AG10803 (cell line): ENCODE data around the gene RRAS.

Experiments
- DNase-seq: peaks from one replicate; pipeline ENCODE4 v3.0.0; 2010; ENCODE audit warnings: low read depth
- H3K4me3 ChIP-seq: 2 replicates; pipeline ENCODE4 v1.5.1; 2011; ENCODE audit warnings: mild to moderate bottlenecking, low read length, control low read depth
- TF ChIP-seq, protein P1 (sequence below): conservative IDR thresholded peaks from 2 replicates; pipeline ENCODE4 v1.5.1; 2011; ENCODE audit warnings: mild to moderate bottlenecking, low read length, control low read depth, inconsistent platforms

The RRAS gene

DNA sequence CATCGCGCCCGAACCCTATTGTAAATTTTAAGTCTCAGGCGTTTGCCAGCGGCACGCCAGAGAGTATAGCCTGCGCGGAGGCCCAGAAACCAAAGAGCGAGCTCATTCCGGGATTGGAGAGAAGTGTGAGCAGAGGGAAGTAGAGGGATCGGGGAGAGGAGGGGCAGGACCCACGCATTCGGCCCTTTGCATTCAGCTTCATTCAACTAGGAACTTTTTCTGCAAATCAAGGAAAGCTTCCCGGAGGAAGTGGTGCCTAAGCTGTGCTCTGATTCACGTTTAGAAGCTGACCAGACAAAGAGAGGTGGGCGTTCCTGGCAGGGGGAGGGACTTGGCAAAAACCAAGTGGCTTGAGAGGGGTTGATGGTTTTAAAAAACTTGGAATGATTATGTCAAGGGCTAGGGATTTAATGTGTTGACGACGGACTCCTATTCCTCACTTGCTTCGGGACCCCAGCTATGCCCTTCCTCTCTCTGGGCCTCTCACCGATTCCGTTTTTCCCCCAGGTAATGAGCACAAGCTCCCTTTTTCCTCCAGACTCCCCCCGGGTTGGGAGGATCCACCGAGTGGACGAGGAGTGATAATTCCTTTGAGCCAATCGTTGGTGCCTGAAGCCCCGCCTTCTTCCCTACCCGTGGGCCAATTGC, 36.3 kb upstream of the RRAS start:
- TF ChIP-seq, protein P1, sequence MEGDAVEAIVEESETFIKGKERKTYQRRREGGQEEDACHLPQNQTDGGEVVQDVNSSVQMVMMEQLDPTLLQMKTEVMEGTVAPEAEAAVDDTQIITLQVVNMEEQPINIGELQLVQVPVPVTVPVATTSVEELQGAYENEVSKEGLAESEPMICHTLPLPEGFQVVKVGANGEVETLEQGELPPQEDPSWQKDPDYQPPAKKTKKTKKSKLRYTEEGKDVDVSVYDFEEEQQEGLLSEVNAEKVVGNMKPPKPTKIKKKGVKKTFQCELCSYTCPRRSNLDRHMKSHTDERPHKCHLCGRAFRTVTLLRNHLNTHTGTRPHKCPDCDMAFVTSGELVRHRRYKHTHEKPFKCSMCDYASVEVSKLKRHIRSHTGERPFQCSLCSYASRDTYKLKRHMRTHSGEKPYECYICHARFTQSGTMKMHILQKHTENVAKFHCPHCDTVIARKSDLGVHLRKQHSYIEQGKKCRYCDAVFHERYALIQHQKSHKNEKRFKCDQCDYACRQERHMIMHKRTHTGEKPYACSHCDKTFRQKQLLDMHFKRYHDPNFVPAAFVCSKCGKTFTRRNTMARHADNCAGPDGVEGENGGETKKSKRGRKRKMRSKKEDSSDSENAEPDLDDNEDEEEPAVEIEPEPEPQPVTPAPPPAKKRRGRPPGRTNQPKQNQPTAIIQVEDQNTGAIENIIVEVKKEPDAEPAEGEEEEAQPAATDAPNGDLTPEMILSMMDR = no peak
- DNase-seq = peak; percentile 95
- H3K4me3 ChIP-seq = peak overlapping the region; percentile 63

DNA sequence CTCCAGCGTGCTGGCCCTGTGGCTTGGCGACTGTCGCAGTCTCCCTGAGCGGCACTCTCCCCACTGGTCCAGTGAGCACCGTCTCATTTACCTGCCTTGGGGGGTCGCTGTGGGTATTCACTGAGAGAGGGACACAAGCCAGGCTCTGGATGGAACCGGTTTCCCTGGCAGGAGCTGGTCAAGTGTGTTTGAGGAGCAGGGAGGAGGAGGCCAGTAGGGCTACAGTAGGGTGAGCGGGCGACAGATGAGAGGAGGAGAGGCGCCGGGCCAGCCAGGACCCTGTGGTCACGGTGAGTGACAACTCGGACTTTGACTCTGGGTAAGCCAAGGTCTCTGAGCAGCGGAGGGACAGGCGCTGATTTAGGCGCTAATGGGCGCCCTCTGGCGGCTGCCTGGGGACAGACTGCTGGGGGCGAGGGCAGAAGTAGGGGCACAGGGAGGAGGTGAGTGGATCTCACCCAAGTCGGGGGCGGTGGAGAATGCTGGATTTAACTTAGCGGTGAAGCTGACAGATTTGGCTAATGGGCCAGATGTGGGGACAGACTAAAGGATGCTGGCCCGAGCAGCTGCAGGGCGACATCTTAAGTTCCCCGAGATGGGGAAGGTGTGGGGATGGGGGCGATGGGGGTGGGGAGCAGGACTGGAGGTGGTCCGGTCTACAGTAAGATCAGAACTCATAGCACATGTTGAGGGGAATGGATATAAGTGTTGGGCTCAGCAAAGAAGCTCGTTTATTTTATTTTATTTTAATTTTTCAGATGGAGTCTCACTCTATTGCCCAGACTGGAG, 32.4 kb upstream of the RRAS start:
- H3K4me3 ChIP-seq = no peak overlapping the region
- peak; percentile 56 for DNase-seq

DNA sequence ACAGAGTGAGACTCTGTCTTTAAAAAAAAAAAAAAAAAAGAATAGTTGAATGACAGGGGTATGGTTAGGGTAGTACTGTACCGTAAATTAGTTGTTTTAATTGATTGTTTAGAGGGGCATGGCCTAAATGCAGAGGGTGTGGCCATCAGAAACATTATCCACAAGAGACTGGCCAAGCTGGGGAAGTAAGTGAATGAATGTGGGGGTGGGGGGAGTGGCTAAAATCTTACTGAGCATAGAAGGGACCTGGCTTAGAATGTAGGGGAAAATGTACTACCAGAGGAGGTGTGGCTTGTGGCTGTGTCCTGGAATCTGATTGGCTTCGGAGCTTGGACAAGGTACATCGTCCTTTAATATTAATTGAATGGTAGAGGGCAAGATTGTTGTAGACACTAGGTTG, 29.6 kb upstream of the RRAS start:
- TF ChIP-seq, protein P1 = no peak
- DNase-seq = no peak
- no peak overlapping the region for H3K4me3 ChIP-seq

More for the DNA sequence above, 32.4 kb upstream of the RRAS start:
- TF ChIP-seq, protein P1 = peak; percentile 91

DNA sequence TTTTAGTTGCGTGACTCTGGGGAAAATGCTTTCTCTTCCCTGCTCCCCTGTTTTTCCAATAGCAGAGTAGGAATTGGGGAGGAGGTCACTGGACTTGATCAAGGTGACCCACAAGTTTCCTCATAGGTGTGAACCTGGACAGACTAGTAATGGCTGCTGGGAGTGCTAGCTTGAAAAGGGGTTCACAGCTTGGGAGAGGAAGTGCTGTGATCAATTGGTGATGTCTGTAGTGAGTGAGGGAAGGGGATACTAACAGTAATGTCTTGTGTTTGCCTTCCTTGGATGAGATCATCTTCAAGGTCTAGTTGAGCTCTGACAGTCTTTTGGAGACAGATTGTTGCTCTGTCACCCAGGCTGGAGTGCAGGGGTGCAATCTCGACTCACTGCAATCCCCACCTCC, 27.5 kb upstream of the RRAS start:
- TF ChIP-seq, protein P1 = no peak
- no peak overlapping the region for H3K4me3 ChIP-seq
- DNase-seq = no peak

DNA sequence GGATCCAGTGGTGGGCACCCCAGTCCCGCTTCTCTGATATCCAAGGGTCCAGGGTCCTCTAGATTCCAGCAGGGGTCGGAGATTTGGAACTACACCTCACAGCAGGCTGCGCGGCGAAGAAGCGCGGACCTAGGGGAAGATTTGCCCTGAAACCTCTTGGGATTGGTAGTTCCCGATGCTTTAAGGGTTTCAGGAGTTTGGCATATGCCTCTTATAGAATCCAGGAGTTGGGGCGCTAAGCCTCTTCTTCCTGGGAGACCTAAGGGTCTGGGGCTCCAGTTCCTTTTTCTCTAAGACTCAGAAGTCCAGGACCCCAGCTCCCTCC, 26.1 kb upstream of the RRAS start:
- TF ChIP-seq, protein P1 = no peak; the same call in 1 of the 2 replicates
- no peak for DNase-seq
- H3K4me3 ChIP-seq = peak overlapping the region; percentile 95

DNA sequence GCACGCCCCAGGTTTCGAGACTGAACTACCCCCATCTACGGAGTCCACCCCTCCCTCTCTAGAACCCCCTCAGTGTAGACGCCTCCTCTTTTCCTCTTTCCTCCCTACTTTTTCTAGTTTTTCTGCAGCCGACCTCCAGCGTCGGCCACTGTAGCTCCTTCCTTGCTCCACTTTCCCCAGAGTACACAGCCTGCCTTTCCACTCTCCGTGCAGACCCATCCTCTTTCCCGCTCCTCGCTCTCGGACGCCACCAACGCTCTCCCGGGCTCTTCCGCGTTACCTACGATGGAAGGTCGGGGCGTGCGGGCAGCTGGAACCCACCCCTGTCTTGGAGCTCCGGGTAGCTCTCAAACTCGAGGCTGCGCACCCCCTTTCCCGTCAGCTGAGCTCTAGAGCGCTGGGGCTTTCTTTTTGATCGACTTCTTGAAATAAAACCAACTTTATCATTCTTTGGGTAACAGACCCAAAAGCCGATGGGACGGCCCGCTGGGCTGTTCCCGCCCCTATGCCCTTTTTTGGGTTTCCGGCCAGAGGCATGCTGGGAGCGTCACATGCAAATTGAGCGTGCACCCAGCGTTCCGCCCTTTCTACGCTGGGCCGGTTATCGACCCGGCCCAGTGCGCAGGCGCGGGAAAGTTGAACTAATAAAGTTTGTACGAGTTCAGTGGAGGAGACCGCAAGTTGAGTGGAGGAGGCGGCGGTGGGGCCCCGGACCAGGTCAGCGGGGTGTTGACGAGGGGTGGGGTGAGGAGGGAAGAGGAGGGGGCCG, 25.6 kb upstream of the RRAS start, which contains the start of the genes BCL2L12 and IRF3:
Gene BCL2L12 (plus strand): TSS at position 583 of the 769 bp plus-strand sequence. CDS start 760 bp downstream, outside the sequence.
Gene IRF3 (minus strand): TSS at position 507 of the 769 bp plus-strand sequence. CDS start 1,019 bp downstream, outside the sequence.
- DNase-seq = peak; percentile 94
- peak within 1 kb of the TSS; percentile 95 for H3K4me3 ChIP-seq
- TF ChIP-seq, protein P1 = no peak
